K562 (cell line): ENCODE results near the gene AGPAT1. TPM values are rescaled to one million over a fixed set of nuclear protein-coding genes. Genes with fewer than 3 reads are reported as not detected.

Experiments used
- ARNT ChIP-seq, 2 experiments: fragments of 450-650 bp; IDR thresholded peaks; 2 replicates each; pipeline ENCODE4 v1.6.1; 2016; ENCODE audit warnings: mild to moderate bottlenecking in 1 of 2
- BRD9 ChIP-seq: fragments of 450-650 bp; IDR thresholded peaks from 2 replicates; pipeline ENCODE4 v1.6.1; 2018; ENCODE audit warnings: low read depth; ENCODE audit not compliant: partially characterized antibody
- EWSR1 ChIP-seq: fragments of 450-650 bp; IDR thresholded peaks from 2 replicates; pipeline ENCODE4 v1.6.1; 2018; ENCODE audit warnings: borderline replicate concordance, mild to moderate bottlenecking, low read depth, moderate library complexity; ENCODE audit not compliant: partially characterized antibody
- GTF2E2 ChIP-seq: fragments of 200-800 bp; sonication (Bioruptor generic); IDR thresholded peaks from 2 replicates; pipeline ENCODE4 v1.6.1; 2016; ENCODE audit warnings: missing genetic modification characterization, missing compliant biosample characterization
- GTF2F1 ChIP-seq: IDR thresholded peaks from 2 replicates; pipeline ENCODE4 v1.6.1; 2011; ENCODE audit warnings: low read depth, low read length, improper control_type of control experiment
- MAFK ChIP-seq: IDR thresholded peaks from 2 replicates; pipeline ENCODE4 v1.6.1; 2011; ENCODE audit warnings: low read length, improper control_type of control experiment
- PTTG1 ChIP-seq: fragments of 450-650 bp; IDR thresholded peaks from 2 replicates; pipeline ENCODE4 v1.6.1; 2016; ENCODE audit warnings: low read depth, mild to moderate bottlenecking, missing genetic modification characterization, missing compliant biosample characterization
- RAD51 ChIP-seq: fragments of 450-650 bp; IDR thresholded peaks from 2 replicates; pipeline ENCODE4 v1.7.1; 2016; ENCODE audit warnings: low read depth, mild to moderate bottlenecking, borderline replicate concordance
- SIRT6 ChIP-seq: IDR thresholded peaks from one replicate; pipeline ENCODE4 v1.6.1; 2012; ENCODE audit warnings: low read depth, mild to moderate bottlenecking, control low read depth, inconsistent platforms, low read length, moderate library complexity
- ZC3H8 ChIP-seq: fragments of 450-650 bp; IDR thresholded peaks from 2 replicates; pipeline ENCODE4 v1.6.1; 2017
- ZKSCAN1 ChIP-seq: fragments of 150-350 bp; IDR thresholded peaks from 2 replicates; pipeline ENCODE4 v1.6.1; 2016; ENCODE audit warnings: low read depth, low read length
- ZNF778 ChIP-seq: fragments of 450-650 bp; formaldehyde crosslinking; IDR thresholded peaks from 2 replicates; pipeline ENCODE4 v1.4.0; 2020; ENCODE audit warnings: mild to moderate bottlenecking, moderate library complexity
- polyA plus RNA-seq, 8 experiments: library from polyadenylated mRNA; depleted of rRNA in 4 of 8; stranded (reverse) in 5 of 8; unstranded in 3 of 8; fragments of >200 nt; fragmentation: Nextera tagmentation in 2 of 8; fragmentation: Illumina TruSeq in 1 of 8; extraction: Ambion mirVana in 2 of 8; extraction: Trizol in 1 of 8; gene quantifications; 2 replicates each; pipeline versions ENCODE4 v1.2.1 to v1.2.3, GENCODE V29; 2011 to 2014; ENCODE audit warnings: inconsistent platforms in 1 of 8, missing spikeins in 1 of 8
- total RNA-seq, 7 experiments: library from RNA; depleted of rRNA in 6 of 7; stranded (reverse); fragments of >200 nt in 6 of 7; fragmentation: Illumina TruSeq in 2 of 7; extraction: Trizol in 2 of 7; gene quantifications; 2 replicates each; pipeline versions ENCODE4 v1.2.1 to v1.2.3, GENCODE V29; 2011 to 2021; ENCODE audit warnings: low replicate concordance in 1 of 7
- TF ChIP-seq, protein P1 (sequence below): sonication (generic); formaldehyde crosslinking; IDR thresholded peaks from 2 replicates; pipeline ENCODE4 v1.9.0; 2022; ENCODE audit warnings: mild to moderate bottlenecking, missing genetic modification reagents
- TF ChIP-seq, protein P2 (sequence below): fragments of 250-450 bp; sonication (Bioruptor Pico); IDR thresholded peaks from 2 replicates; pipeline ENCODE4 v1.5.0; 2020; ENCODE audit warnings: mild to moderate bottlenecking, borderline replicate concordance
- TF ChIP-seq, protein P3 (sequence below): sonication (generic); formaldehyde crosslinking; IDR thresholded peaks from 2 replicates; pipeline ENCODE4 v1.8.0; 2022; ENCODE audit warnings: missing genetic modification reagents, mild to moderate bottlenecking, moderate library complexity, borderline replicate concordance
- TF ChIP-seq, protein P4 (sequence below): IDR thresholded peaks from 2 replicates; pipeline ENCODE4 v1.6.1; 2011; ENCODE audit warnings: borderline replicate concordance, low read depth, mild to moderate bottlenecking, moderate library complexity, low read length; ENCODE audit not compliant: insufficient read depth, poor library complexity, severe bottlenecking
- TF ChIP-seq, protein P5 (sequence below): fragments of 450-650 bp; conservative IDR thresholded peaks from 2 replicates; pipeline ENCODE4 v1.6.1; 2016; ENCODE audit warnings: missing genetic modification characterization, low read depth, mild to moderate bottlenecking, control low read depth, missing compliant biosample characterization
- TF ChIP-seq, protein P6 (sequence below): fragments of 450-650 bp; conservative IDR thresholded peaks from 2 replicates; pipeline ENCODE4 v1.6.1; 2016; ENCODE audit warnings: missing genetic modification characterization, low read depth, mild to moderate bottlenecking, missing compliant biosample characterization, moderate library complexity

AGPAT1 gene
- total and polyA plus RNA-seq, 9 of the 15 experiments (the other 6 are each of a cell fraction or from before 2014, with no cell fraction given), result 37.9 to 176 (median 69.4) TPM

DNA sequence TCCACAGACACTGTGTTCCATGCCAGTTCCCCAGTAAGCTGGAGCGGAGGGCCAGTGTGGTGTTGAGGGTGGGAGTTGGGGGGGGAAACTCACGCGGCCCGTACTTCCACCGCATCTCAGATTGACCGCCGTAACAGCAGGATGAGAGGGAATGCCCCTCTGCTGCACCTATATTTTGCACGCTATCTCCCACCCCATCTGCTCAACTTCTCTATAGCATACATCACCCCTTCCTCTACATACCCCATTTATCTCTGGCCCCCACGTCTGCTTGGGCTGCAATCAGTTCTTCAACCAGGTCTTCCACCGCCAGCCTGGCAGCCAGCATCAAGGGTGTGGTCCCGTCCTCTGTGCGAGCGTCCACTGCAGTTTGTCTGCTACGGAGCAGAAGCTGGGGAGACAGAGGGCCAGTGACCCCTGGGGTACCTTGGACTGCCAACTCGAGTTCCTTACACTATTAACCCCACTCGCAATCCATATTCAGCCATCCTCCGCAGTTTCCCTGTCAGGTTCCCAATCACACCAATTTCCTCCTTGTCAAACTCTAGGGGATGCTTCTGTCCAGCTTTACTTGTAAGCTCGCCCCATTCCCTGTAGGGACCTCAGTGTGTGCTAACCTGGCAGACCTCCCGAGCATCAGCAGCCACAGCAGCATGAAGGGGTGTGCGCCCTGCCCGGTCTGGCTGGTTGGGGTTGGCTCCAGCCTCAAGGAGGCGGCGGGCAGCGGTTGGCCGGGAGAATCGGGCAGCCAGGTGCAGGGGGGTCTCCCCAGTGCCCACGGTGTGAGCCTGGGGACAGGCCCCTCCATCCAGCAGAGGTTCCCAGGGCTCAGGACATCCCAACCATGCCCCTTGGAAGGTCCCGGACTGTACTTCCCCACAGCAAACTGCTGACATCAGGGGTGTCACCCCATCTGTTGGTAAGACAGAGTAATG is 21.1 kb upstream of the AGPAT1 start (continued):
- TF ChIP-seq GTF2F1 (no peak), MAFK (0 out of 2 replicates have a peak, but pooled peaks have one; percentile 13), RAD51 (no peak), ARNT (IDR thresholded peaks at IDR 0.05) (no peak), BRD9 (no peak), ZNF778 (no peak), EWSR1 (no peak), PTTG1 (tag) (no peak), SIRT6 (no peak), GTF2E2 (tag) (0 out of 2 replicates have a peak, but pooled peaks have one; percentile 81), ZC3H8 (no peak), ZKSCAN1 (no peak; the same call in 1 of the 2 replicates)
- TF ChIP-seq, protein P1, sequence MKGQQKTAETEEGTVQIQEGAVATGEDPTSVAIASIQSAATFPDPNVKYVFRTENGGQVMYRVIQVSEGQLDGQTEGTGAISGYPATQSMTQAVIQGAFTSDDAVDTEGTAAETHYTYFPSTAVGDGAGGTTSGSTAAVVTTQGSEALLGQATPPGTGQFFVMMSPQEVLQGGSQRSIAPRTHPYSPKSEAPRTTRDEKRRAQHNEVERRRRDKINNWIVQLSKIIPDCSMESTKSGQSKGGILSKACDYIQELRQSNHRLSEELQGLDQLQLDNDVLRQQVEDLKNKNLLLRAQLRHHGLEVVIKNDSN, result peak; percentile 34; the same call in 1 of the 2 replicates
- TF ChIP-seq, protein P2, sequence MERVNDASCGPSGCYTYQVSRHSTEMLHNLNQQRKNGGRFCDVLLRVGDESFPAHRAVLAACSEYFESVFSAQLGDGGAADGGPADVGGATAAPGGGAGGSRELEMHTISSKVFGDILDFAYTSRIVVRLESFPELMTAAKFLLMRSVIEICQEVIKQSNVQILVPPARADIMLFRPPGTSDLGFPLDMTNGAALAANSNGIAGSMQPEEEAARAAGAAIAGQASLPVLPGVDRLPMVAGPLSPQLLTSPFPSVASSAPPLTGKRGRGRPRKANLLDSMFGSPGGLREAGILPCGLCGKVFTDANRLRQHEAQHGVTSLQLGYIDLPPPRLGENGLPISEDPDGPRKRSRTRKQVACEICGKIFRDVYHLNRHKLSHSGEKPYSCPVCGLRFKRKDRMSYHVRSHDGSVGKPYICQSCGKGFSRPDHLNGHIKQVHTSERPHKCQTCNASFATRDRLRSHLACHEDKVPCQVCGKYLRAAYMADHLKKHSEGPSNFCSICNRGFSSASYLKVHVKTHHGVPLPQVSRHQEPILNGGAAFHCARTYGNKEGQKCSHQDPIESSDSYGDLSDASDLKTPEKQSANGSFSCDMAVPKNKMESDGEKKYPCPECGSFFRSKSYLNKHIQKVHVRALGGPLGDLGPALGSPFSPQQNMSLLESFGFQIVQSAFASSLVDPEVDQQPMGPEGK (CRISPR knock-in tag), result no peak
- TF ChIP-seq, protein P3, sequence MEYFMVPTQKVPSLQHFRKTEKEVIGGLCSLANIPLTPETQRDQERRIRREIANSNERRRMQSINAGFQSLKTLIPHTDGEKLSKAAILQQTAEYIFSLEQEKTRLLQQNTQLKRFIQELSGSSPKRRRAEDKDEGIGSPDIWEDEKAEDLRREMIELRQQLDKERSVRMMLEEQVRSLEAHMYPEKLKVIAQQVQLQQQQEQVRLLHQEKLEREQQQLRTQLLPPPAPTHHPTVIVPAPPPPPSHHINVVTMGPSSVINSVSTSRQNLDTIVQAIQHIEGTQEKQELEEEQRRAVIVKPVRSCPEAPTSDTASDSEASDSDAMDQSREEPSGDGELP (CRISPR knock-in tag), result no peak
- TF ChIP-seq, protein P4, sequence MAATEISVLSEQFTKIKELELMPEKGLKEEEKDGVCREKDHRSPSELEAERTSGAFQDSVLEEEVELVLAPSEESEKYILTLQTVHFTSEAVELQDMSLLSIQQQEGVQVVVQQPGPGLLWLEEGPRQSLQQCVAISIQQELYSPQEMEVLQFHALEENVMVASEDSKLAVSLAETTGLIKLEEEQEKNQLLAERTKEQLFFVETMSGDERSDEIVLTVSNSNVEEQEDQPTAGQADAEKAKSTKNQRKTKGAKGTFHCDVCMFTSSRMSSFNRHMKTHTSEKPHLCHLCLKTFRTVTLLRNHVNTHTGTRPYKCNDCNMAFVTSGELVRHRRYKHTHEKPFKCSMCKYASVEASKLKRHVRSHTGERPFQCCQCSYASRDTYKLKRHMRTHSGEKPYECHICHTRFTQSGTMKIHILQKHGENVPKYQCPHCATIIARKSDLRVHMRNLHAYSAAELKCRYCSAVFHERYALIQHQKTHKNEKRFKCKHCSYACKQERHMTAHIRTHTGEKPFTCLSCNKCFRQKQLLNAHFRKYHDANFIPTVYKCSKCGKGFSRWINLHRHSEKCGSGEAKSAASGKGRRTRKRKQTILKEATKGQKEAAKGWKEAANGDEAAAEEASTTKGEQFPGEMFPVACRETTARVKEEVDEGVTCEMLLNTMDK, result no peak
- TF ChIP-seq, protein P5, sequence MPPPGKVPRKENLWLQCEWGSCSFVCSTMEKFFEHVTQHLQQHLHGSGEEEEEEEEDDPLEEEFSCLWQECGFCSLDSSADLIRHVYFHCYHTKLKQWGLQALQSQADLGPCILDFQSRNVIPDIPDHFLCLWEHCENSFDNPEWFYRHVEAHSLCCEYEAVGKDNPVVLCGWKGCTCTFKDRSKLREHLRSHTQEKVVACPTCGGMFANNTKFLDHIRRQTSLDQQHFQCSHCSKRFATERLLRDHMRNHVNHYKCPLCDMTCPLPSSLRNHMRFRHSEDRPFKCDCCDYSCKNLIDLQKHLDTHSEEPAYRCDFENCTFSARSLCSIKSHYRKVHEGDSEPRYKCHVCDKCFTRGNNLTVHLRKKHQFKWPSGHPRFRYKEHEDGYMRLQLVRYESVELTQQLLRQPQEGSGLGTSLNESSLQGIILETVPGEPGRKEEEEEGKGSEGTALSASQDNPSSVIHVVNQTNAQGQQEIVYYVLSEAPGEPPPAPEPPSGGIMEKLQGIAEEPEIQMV (tag), result no peak
- TF ChIP-seq, protein P6, sequence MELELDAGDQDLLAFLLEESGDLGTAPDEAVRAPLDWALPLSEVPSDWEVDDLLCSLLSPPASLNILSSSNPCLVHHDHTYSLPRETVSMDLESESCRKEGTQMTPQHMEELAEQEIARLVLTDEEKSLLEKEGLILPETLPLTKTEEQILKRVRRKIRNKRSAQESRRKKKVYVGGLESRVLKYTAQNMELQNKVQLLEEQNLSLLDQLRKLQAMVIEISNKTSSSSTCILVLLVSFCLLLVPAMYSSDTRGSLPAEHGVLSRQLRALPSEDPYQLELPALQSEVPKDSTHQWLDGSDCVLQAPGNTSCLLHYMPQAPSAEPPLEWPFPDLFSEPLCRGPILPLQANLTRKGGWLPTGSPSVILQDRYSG (tag), result no peak
